Colonic mucosa (tissue), 4 donors: ENCODE data around the gene CTIF. TPM values are rescaled to one million over a fixed set of nuclear protein-coding genes. Genes with fewer than 3 reads are reported as not detected.

Source experiments
- DNase-seq: peaks from one replicate; pipeline ENCODE4 v3.0.0-alpha.2; 2020
- H3K27ac ChIP-seq: fragments of 200-600 bp; one replicate; pipeline ENCODE4 v1.8.0; 2021
- H3K27me3 ChIP-seq: fragments of 200-600 bp; one replicate; pipeline ENCODE4 v1.8.0; 2021
- H3K36me3 ChIP-seq: fragments of 200-600 bp; one replicate; pipeline ENCODE4 v1.8.0; 2021
- H3K4me1 ChIP-seq: fragments of 200-600 bp; one replicate; pipeline ENCODE4 v1.8.0; 2021; ENCODE audit warnings: mild to moderate bottlenecking
- H3K4me3 ChIP-seq: fragments of 200-600 bp; one replicate; pipeline ENCODE4 v1.8.0; 2021
- H3K9ac ChIP-seq, 2 donors: one replicate each; pipeline ENCODE4 v1.7.0; 2013; ENCODE audit warnings: control low read depth in 2 of 2, low read depth in 2 of 2, low read length in 2 of 2
- H3K9me3 ChIP-seq: fragments of 200-600 bp; one replicate; pipeline ENCODE4 v1.8.0; 2021
- CTCF ChIP-seq: fragments of 200-600 bp; IDR thresholded peaks from one replicate; pipeline ENCODE4 v1.8.0; 2022; ENCODE audit warnings: antibody characterized with exemption, mild to moderate bottlenecking
- intact Hi-C: fragments of 100-400 bp; cut with DNase I; formaldehyde crosslinking; loops from one replicate; pipeline ENCODE4 v1.14.1; 2022
- total RNA-seq, 2 donors: library from RNA; stranded (reverse); fragmentation: NEBNext Ultra II Directional in 1 of 2; extraction: Animal tissue kit (Norgen Biotek cat#: 25700) in 1 of 2; gene quantifications; one replicate each; pipeline ENCODE4 v1.2.1, GENCODE V29; 2021
- donor health status: healthy.
- donor health status: DM: no; HTN: no; CAD: no.
- donor health status: DM: no; HTN: no; CAD: no.

Gene CTIF
- total RNA-seq, 2 donors from 2014 or later, result 13.0 to 16.7 TPM

- intact Hi-C loops, result no loop called here
- Histone ChIP-seq H3K4me1 (no peaks in the 10 kb centered on the region), H3K9ac (no peak overlapping the region), H3K27ac (no peak overlapping the region), H3K27me3 (no peaks in the 10 kb centered on the region), H3K4me3 (no peak overlapping the region), H3K9me3 (no peaks in the 10 kb centered on the region), H3K36me3 (no peaks in the 10 kb centered on the region)
- DNase-seq, result no peak
- TF ChIP-seq CTCF, result no peak
Measured at GRCh38 chr18:48735080-48735676, 196.3 kb downstream of the CTIF start.

GRCh38 chr18:48735681-48736255 is 196.9 kb downstream of the CTIF start:
- intact Hi-C loops, result no loop called here

GRCh38 chr18:48736321-48737260 is 197.8 kb downstream of the CTIF start:
- no peak for DNase-seq
- Histone ChIP-seq H3K4me3 (no peak overlapping the region), H3K4me1 (no peaks in the 10 kb centered on the region), H3K27me3 (no peaks in the 10 kb centered on the region), H3K36me3 (no peaks in the 10 kb centered on the region), H3K27ac (no peak overlapping the region), H3K9me3 (no peaks in the 10 kb centered on the region), H3K9ac (no peak overlapping the region)
- no peak for TF ChIP-seq CTCF
- intact Hi-C loops, result no loop called here

More at GRCh38 chr18:48735681-48736255, 196.9 kb downstream of the CTIF start:
- no peak for DNase-seq
- no peaks in the 10 kb centered on the region for H3K27me3 ChIP-seq
- TF ChIP-seq CTCF, result no peak
- no peak overlapping the region for H3K27ac ChIP-seq
- no peaks in the 10 kb centered on the region for H3K9me3 ChIP-seq
- H3K4me3 ChIP-seq, result no peak overlapping the region
- H3K4me1 ChIP-seq, result no peaks in the 10 kb centered on the region
- H3K36me3 ChIP-seq, result no peaks in the 10 kb centered on the region
- H3K9ac ChIP-seq, result no peak overlapping the region

DNA sequence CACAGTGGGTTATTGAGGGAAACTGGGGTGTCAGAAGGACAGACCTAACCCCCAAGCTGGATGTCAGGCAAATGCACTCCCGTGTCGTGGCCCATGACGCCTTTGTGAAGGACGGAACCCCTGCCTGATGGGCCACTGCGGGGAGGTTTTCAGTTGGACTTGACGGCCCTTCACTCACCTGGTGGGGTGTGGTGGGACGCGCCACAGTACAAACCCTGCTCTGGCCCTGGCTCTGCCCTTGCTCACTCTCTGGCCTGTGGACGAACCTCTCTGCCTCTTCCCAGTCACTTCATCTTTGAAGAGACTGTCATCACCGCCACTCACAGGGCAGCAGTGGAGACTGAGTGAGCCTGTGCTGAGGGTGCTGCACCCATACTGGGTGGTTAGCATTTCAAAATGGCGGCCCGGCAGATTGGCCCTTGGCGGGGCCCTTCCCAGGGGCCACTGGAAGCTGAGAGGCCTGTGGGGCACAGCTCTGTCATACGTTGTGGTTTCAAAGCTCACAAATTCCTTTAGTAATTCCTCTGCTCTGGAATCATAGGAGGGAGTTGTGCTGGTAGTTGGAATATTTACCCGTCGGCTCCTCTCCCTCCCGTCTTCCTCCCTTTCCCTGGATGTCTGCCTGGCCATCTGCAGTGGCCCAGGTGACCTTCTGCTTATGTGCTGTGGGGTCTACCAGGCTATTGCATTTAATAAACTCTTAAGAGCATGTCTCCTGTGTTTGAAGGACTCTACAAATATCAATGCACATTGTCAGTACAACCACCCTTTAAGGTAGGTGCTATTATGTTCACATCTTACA is 200.6 kb downstream of the CTIF start:
- no peaks in the 10 kb centered on the region for H3K36me3 ChIP-seq
- H3K27me3 ChIP-seq, result no peaks in the 10 kb centered on the region
- no peak overlapping the region for H3K27ac ChIP-seq
- intact Hi-C loops, result no loop called here
- TF ChIP-seq CTCF, result no peak
- no peaks in the 10 kb centered on the region for H3K4me1 ChIP-seq
- no peak overlapping the region for H3K9ac ChIP-seq
- DNase-seq, result no peak
- H3K9me3 ChIP-seq, result no peaks in the 10 kb centered on the region
- no peak overlapping the region for H3K4me3 ChIP-seq

DNA sequence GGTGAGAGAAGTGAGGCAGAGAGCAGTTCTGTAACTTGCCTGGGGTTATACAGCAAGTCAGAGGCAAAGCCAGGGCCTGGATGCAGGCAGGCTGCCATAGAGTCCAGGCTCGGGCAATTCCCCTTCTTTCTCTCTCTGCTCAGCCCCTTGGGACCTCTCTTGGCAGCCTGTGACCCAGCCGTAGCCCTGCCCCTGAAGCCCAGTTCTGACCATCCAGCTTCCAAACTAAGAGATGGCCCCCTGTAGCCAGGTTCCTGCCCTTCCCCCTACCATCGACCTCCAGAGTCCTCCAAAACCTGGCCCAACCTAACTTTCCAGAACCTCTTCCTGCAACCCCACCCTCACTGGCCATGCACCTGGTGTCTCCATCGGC is 201.2 kb downstream of the CTIF start:
- Histone ChIP-seq H3K9ac (no peak overlapping the region), H3K36me3 (no peaks in the 10 kb centered on the region), H3K9me3 (no peaks in the 10 kb centered on the region), H3K4me1 (no peaks in the 10 kb centered on the region), H3K27me3 (no peaks in the 10 kb centered on the region), H3K4me3 (no peak overlapping the region), H3K27ac (no peak overlapping the region)
- intact Hi-C loops, result no loop called here
- TF ChIP-seq CTCF, result no peak
- no peak for DNase-seq
